ENCODE measurements around the gene ZNF525.

GRCh38 chr19:53394974-53395839, 29.7 kb downstream of the ZNF525 start, which contains the start of gene ZNF765:
- TF ChIP-seq RAD21 (IDR thresholded peaks at IDR 0.05; ENCODE audit: low read depth) (no peak), CEBPB (IDR thresholded peaks at IDR 0.05; ENCODE audit: low read depth) (no peak), POLR2AphosphoS5 (IDR thresholded peaks at IDR 0.05; ENCODE audit: low read depth, low read length) (peak; percentile 88), ZFX (IDR thresholded peaks at IDR 0.05) (no peak), POLR2A (IDR thresholded peaks at IDR 0.05; ENCODE audit: borderline replicate concordance, extremely low read depth, insufficient read depth, insufficient read length) (no peak), SIN3A (IDR thresholded peaks at IDR 0.05; ENCODE audit: low read depth) (peak; percentile 52; the same call in 1 of the 2 replicates), ZNF274 (IDR thresholded peaks at IDR 0.05; ENCODE audit: low read depth, low read length) (no peak), EZH2 (IDR thresholded peaks at IDR 0.05) (no peak), CTCF (IDR thresholded peaks at IDR 0.05 in 2 of 3, conservative IDR thresholded peaks at IDR 0.05 in 1 of 3; ENCODE audit: borderline replicate concordance in 1 of 3, insufficient read depth in 1 of 3, low read depth in 2 of 3, low read length in 2 of 3) (peak in 2 of 3 experiments; percentile 19 to 30; a peak in 3 of 6 replicates), FOSL1 (IDR thresholded peaks at IDR 0.05; ENCODE audit: low read depth) (no peak)

Measured in HCT116 (cell line).